HG02885 (cell line): ENCODE data around the gene CXCR6.

Source experiments
- ATAC-seq: cut with Tn5 transposase; IDR thresholded peaks from one replicate; pipeline ENCODE4 v1.9.1; 2021; ENCODE audit warnings: mild to moderate bottlenecking; ENCODE audit not compliant: unreplicated experiment, poor library complexity

Gene CXCR6

GRCh38 chr3:45966371-45966791 is 23.1 kb downstream of the CXCR6 start:
- no peak for ATAC-seq

GRCh38 chr3:45966950-45967640 is 23.8 kb downstream of the CXCR6 start:
- ATAC-seq = no peak

- no peak for ATAC-seq
Measured at GRCh38 chr3:45967724-45968123, 24.5 kb downstream of the CXCR6 start.

GRCh38 chr3:45968149-45968548 is 24.9 kb downstream of the CXCR6 start:
- no peak for ATAC-seq

GRCh38 chr3:45968706-45969105 is 25.4 kb downstream of the CXCR6 start:
- no peak for ATAC-seq

GRCh38 chr3:45969116-45969515 is 25.9 kb downstream of the CXCR6 start:
- ATAC-seq = no peak

GRCh38 chr3:45969953-45970352 is 26.7 kb downstream of the CXCR6 start:
- no peak for ATAC-seq

GRCh38 chr3:45972534-45973402 is 29.5 kb downstream of the CXCR6 start:
- ATAC-seq = no peak

- ATAC-seq = no peak
Measured at GRCh38 chr3:45974686-45975085, 31.4 kb downstream of the CXCR6 start.

- no peak for ATAC-seq
Measured at GRCh38 chr3:45975686-45976085, 32.4 kb downstream of the CXCR6 start.

GRCh38 chr3:45976191-45977091 is 33.2 kb downstream of the CXCR6 start:
- ATAC-seq = no peak

GRCh38 chr3:45978006-45978761 is 34.9 kb downstream of the CXCR6 start:
- ATAC-seq = no peak

- no peak for ATAC-seq
Measured at GRCh38 chr3:45979378-45979777, 36.1 kb downstream of the CXCR6 start.

GRCh38 chr3:45980229-45980813 is 37.1 kb downstream of the CXCR6 start:
- ATAC-seq = no peak

GRCh38 chr3:45980819-45981218 is 37.6 kb downstream of the CXCR6 start:
- ATAC-seq = no peak

GRCh38 chr3:45981346-45982074 is 38.2 kb downstream of the CXCR6 start:
- ATAC-seq = no peak

- no peak for ATAC-seq
Measured at GRCh38 chr3:45983770-45984169, 40.5 kb downstream of the CXCR6 start.

- ATAC-seq = no peak
Measured at GRCh38 chr3:45984331-45985312, 41.4 kb downstream of the CXCR6 start.
